HG02763 (cell line): ENCODE measurements around the gene CELF6.

Experiments used
- ATAC-seq: cut with Tn5 transposase; IDR thresholded peaks from one replicate; pipeline ENCODE4 v1.9.1; 2021; ENCODE audit warnings: mild to moderate bottlenecking, moderate library complexity; ENCODE audit not compliant: unreplicated experiment

The CELF6 gene

GRCh38 chr15:72319985-72320671 lies at the start of gene CELF6:
Gene CELF6, minus strand, starts transcription at chr15:72320157. Its CDS starts 283 bp downstream, at chr15:72319874.
- peak; percentile 68 for ATAC-seq

GRCh38 chr15:72368899-72369298 lies 48.9 kb upstream of the CELF6 start:
- ATAC-seq = no peak

- ATAC-seq = no peak
Observed at GRCh38 chr15:72368325-72368724, 48.4 kb upstream of the CELF6 start.

GRCh38 chr15:72365844-72366243 lies 45.9 kb upstream of the CELF6 start:
- no peak for ATAC-seq

- no peak for ATAC-seq
Observed at GRCh38 chr15:72361176-72361575, 41.2 kb upstream of the CELF6 start.

- ATAC-seq = peak; percentile 51
Observed at GRCh38 chr15:72358650-72359171, 38.8 kb upstream of the CELF6 start.

- ATAC-seq = no peak
Observed at GRCh38 chr15:72358121-72358520, 38.2 kb upstream of the CELF6 start.

GRCh38 chr15:72354496-72354895 lies 34.5 kb upstream of the CELF6 start:
- no peak for ATAC-seq

- ATAC-seq = no peak
Observed at GRCh38 chr15:72353266-72353665, 33.3 kb upstream of the CELF6 start.

GRCh38 chr15:72345806-72346205 lies 25.8 kb upstream of the CELF6 start:
- ATAC-seq = no peak

- no peak for ATAC-seq
Observed at GRCh38 chr15:72345280-72345679, 25.3 kb upstream of the CELF6 start.

- ATAC-seq = no peak
Observed at GRCh38 chr15:72344602-72345001, 24.6 kb upstream of the CELF6 start.

- ATAC-seq = no peak
Observed at GRCh38 chr15:72342385-72342784, 22.4 kb upstream of the CELF6 start.

- no peak for ATAC-seq
Observed at GRCh38 chr15:72341361-72341760, 21.4 kb upstream of the CELF6 start.

GRCh38 chr15:72340366-72340765 lies 20.4 kb upstream of the CELF6 start:
- ATAC-seq = no peak

- ATAC-seq = no peak
Observed at GRCh38 chr15:72339777-72340177, 19.8 kb upstream of the CELF6 start.

- ATAC-seq = no peak
Observed at GRCh38 chr15:72338617-72339321, 18.8 kb upstream of the CELF6 start.

- ATAC-seq = no peak
Observed at GRCh38 chr15:72338148-72338547, 18.2 kb upstream of the CELF6 start.

- no peak for ATAC-seq
Observed at GRCh38 chr15:72334842-72335241, 14.9 kb upstream of the CELF6 start.

GRCh38 chr15:72331021-72331420 lies 11.1 kb upstream of the CELF6 start:
- ATAC-seq = no peak

- no peak for ATAC-seq
Observed at GRCh38 chr15:72323752-72324151, 3.8 kb upstream of the CELF6 start.

GRCh38 chr15:72319360-72319984 lies 485 bp downstream of the CELF6 start:
- ATAC-seq = peak; percentile 20
